ENCODE data around the gene SOX3.

Gene SOX3
- total RNA-seq = 0 reads per million in 3 donors

DNA sequence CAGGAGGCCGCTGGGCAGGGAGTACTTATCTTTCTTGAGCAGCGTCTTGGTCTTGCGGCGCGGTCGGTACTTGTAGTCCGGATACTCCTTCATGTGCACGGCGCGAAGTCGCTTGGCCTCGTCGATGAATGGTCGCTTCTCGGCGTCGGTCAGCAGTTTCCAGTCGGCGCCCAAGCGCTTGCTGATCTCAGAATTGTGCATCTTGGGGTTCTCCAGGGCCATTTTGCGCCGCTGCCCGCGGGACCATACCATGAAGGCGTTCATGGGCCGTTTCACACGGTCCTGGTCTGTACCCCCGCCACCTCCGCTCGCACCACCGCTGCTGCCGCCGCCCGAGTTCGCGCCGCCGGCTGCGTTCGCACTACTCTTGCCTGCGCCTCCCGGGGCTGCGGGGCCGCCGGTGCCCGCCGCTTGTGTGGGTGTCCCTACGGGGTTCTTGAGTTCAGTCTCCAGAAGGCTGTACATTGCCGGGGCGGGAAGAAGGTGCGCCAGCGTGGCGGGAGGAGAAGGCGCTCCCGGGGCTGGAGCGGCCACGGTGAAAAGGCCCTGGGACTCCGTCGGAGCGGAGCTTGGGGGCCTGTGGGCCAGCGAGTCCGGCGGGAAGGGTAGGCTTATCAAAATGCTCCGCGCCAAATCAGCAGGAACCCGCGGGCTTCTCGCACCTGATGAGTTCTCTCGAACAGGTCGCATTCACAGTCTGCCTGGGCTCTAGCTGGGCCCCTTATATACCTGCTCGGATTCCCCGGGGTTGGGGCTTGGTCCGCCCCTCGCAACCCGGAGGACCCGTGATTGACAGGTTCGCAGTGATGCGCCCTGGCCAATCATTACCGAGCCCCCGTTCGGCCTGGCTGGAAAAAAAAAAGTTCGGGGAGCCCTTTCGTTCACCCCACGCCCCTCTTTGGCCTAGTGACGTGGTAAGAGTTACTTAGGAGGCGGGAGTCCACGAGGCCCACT is at the start of gene SOX3:
Gene SOX3, minus strand, starts transcription at position 699 of the 954 bp plus-strand sequence. Its CDS starts 9 bp downstream, at position 690.
- DNase-seq = no peak
- Histone ChIP-seq H3K36me3 (ENCODE audit: control insufficient read depth, insufficient read depth, low read length) (no peaks in the 10 kb centered on the region), H3K27me3 (replicated peaks; ENCODE audit: control insufficient read depth, insufficient read depth, low read length, poor library complexity, severe bottlenecking) (peaks cover 3% of the 10 kb centered on the region), H3K9me3 (ENCODE audit: control insufficient read depth, low read length) (no peaks in the 10 kb centered on the region), H3K4me1 (ENCODE audit: control insufficient read depth, insufficient read depth, low read length, poor library complexity, severe bottlenecking) (no peaks in the 10 kb centered on the region), H3K27ac (ENCODE audit: insufficient read depth, low read length, poor library complexity, severe bottlenecking) (no peak within 1 kb of the TSS), H3K4me3 (ENCODE audit: insufficient read depth, low read depth, low read length, poor library complexity, severe bottlenecking) (no peak within 1 kb of the TSS)

DNA sequence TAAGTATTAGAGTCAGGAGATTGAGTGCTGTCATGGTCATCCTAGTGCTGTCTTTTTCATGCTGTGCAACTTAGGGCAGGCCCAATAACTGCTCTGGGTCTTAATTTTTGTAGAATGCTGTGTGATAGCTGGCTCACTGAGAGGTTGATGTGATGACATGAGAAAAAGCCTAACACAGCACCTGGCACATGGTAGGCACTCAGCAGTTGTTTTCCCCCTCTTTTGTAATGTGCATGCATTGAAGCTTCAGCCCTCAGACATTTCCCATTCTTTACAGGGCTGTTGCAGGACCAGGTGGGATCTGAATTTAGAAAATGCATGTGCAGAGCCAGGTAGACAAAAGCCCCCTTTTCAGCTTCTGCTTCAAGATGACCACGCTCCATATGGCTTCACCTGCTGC is 44.1 kb upstream of the SOX3 start:
- no peak for DNase-seq
- Histone ChIP-seq H3K27me3 (replicated peaks; ENCODE audit: control insufficient read depth, insufficient read depth, low read length, poor library complexity, severe bottlenecking) (no peaks in the 10 kb centered on the region), H3K9me3 (ENCODE audit: control insufficient read depth, low read length) (no peaks in the 10 kb centered on the region), H3K4me1 (ENCODE audit: control insufficient read depth, insufficient read depth, low read length, poor library complexity, severe bottlenecking) (no peaks in the 10 kb centered on the region), H3K36me3 (ENCODE audit: control insufficient read depth, insufficient read depth, low read length) (no peaks in the 10 kb centered on the region), H3K27ac (ENCODE audit: insufficient read depth, low read length, poor library complexity, severe bottlenecking) (no peak overlapping the region), H3K4me3 (ENCODE audit: insufficient read depth, low read depth, low read length, poor library complexity, severe bottlenecking) (no peak overlapping the region)

DNA sequence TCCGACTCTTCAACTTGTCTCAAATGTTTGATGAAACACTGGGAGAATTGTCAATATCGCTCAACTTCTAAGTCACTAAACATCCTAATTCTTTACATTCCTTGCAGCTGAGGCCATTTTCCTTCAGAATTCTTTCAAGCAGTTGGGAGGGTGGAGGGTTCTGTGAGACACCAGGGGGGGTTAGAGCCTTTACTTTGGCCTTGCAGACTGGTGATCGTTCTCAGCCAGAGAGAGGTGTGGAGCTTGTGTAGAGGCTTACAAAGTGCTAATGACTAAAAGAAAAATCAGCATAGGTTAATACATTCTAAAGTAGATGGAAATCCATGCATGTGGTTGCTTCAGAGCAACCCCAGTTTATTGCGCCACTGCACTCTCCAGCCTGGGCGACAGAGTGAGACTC is 21.3 kb upstream of the SOX3 start:
- Histone ChIP-seq H3K27me3 (replicated peaks; ENCODE audit: control insufficient read depth, insufficient read depth, low read length, poor library complexity, severe bottlenecking) (no peaks in the 10 kb centered on the region), H3K9me3 (ENCODE audit: control insufficient read depth, low read length) (no peaks in the 10 kb centered on the region), H3K4me1 (ENCODE audit: control insufficient read depth, insufficient read depth, low read length, poor library complexity, severe bottlenecking) (no peaks in the 10 kb centered on the region), H3K36me3 (ENCODE audit: control insufficient read depth, insufficient read depth, low read length) (no peaks in the 10 kb centered on the region), H3K27ac (ENCODE audit: insufficient read depth, low read length, poor library complexity, severe bottlenecking) (no peak overlapping the region), H3K4me3 (ENCODE audit: insufficient read depth, low read depth, low read length, poor library complexity, severe bottlenecking) (no peak overlapping the region)
- no peak for DNase-seq

DNA sequence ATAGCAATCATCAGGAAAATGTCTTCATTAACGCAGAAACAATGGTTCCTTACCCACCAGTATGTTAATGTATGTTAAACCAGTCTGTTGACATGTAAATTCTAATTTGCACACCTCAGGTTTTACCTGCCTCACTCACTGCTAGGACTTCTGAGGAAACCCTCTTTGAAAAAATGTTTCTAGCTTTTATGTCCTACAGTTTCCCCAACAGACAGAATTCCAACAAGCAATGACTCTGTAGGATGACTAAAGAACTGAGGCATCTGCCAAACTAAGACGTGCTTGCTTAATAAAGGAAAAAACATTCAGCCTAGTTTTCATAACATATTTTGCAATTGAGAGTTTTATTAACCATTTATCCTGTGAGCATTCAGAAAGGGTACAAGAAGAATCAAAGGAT is 20.6 kb upstream of the SOX3 start:
- Histone ChIP-seq H3K4me3 (ENCODE audit: insufficient read depth, low read depth, low read length, poor library complexity, severe bottlenecking) (no peak overlapping the region), H3K27ac (ENCODE audit: insufficient read depth, low read length, poor library complexity, severe bottlenecking) (no peak overlapping the region), H3K36me3 (ENCODE audit: control insufficient read depth, insufficient read depth, low read length) (no peaks in the 10 kb centered on the region), H3K27me3 (replicated peaks; ENCODE audit: control insufficient read depth, insufficient read depth, low read length, poor library complexity, severe bottlenecking) (no peaks in the 10 kb centered on the region), H3K4me1 (ENCODE audit: control insufficient read depth, insufficient read depth, low read length, poor library complexity, severe bottlenecking) (no peaks in the 10 kb centered on the region), H3K9me3 (ENCODE audit: control insufficient read depth, low read length) (no peaks in the 10 kb centered on the region)
- DNase-seq = no peak

DNA sequence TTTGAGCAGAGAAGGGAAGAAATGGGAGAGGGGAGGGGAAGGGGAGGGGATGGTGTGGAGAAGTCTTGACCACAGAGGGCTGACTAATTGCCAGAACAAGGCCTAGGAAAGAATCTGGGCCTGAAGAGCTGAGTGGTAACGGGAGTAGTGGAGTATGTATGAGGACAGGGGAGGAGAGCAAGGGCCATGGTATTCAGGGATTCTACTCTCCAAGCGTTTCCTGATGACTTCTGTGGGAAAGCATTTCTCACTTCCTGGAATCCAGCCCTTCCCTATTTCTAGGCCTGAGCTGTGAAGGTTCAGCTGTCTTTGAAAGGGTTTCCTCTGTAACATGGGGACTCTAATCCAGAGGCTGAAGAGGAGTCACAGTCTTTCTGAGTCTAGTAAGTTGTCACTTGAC is 19.7 kb upstream of the SOX3 start:
- no peak overlapping the region for H3K27ac ChIP-seq (ENCODE audit: insufficient read depth, low read length, poor library complexity, severe bottlenecking)
- H3K4me1 ChIP-seq (ENCODE audit: control insufficient read depth, insufficient read depth, low read length, poor library complexity, severe bottlenecking) = no peaks in the 10 kb centered on the region
- no peaks in the 10 kb centered on the region for H3K36me3 ChIP-seq (ENCODE audit: control insufficient read depth, insufficient read depth, low read length)
- H3K4me3 ChIP-seq (ENCODE audit: insufficient read depth, low read depth, low read length, poor library complexity, severe bottlenecking) = no peak overlapping the region
- H3K27me3 ChIP-seq (replicated peaks; ENCODE audit: control insufficient read depth, insufficient read depth, low read length, poor library complexity, severe bottlenecking) = no peaks in the 10 kb centered on the region
- no peaks in the 10 kb centered on the region for H3K9me3 ChIP-seq (ENCODE audit: control insufficient read depth, low read length)
- no peak for DNase-seq

DNA sequence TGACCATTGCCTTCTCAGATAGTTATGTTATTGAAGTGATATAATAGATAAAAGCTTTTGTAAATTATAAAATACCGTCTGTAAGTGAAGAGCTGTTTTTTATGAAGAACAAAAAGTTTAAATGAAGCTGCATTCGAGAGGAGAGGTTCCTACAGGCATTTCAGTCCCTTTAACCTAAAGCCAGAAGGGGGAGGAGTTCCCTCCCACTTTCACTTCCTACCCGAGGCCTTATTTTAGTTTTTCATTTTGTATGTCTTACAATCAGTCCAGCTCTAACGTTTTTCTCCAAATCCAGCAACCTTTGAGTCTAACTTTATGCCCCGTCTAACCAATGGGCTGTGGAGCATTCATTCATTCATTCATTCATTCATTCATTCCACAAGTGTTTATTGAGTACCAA is 16.5 kb upstream of the SOX3 start:
- Histone ChIP-seq H3K9me3 (ENCODE audit: control insufficient read depth, low read length) (no peaks in the 10 kb centered on the region), H3K27me3 (replicated peaks; ENCODE audit: control insufficient read depth, insufficient read depth, low read length, poor library complexity, severe bottlenecking) (no peaks in the 10 kb centered on the region), H3K4me1 (ENCODE audit: control insufficient read depth, insufficient read depth, low read length, poor library complexity, severe bottlenecking) (no peaks in the 10 kb centered on the region), H3K27ac (ENCODE audit: insufficient read depth, low read length, poor library complexity, severe bottlenecking) (no peak overlapping the region), H3K4me3 (ENCODE audit: insufficient read depth, low read depth, low read length, poor library complexity, severe bottlenecking) (no peak overlapping the region), H3K36me3 (ENCODE audit: control insufficient read depth, insufficient read depth, low read length) (no peaks in the 10 kb centered on the region)
- no peak for DNase-seq

DNA sequence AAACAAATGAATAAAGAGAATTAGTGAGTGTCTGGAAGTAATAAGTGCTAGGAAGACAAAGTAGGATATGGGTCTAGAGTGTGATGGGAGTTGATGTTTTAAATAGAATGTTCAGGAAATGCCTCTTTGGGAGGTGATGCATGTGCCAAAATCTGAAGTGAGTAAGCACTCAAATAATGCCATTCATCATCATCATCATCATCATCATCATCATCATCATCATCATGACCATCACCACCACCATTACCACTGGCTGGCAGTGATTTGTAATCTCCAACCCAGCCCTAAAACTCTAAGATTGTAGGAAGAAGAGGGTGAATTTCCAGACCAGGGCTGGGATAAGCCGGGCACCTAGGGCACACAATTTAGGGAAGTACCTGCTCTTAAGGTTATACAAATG is 9.7 kb upstream of the SOX3 start:
- Histone ChIP-seq H3K27ac (ENCODE audit: insufficient read depth, low read length, poor library complexity, severe bottlenecking) (no peak overlapping the region), H3K9me3 (ENCODE audit: control insufficient read depth, low read length) (no peaks in the 10 kb centered on the region), H3K36me3 (ENCODE audit: control insufficient read depth, insufficient read depth, low read length) (no peaks in the 10 kb centered on the region), H3K27me3 (replicated peaks; ENCODE audit: control insufficient read depth, insufficient read depth, low read length, poor library complexity, severe bottlenecking) (no peaks in the 10 kb centered on the region), H3K4me1 (ENCODE audit: control insufficient read depth, insufficient read depth, low read length, poor library complexity, severe bottlenecking) (no peaks in the 10 kb centered on the region), H3K4me3 (ENCODE audit: insufficient read depth, low read depth, low read length, poor library complexity, severe bottlenecking) (no peak overlapping the region)
- DNase-seq = no peak

DNA sequence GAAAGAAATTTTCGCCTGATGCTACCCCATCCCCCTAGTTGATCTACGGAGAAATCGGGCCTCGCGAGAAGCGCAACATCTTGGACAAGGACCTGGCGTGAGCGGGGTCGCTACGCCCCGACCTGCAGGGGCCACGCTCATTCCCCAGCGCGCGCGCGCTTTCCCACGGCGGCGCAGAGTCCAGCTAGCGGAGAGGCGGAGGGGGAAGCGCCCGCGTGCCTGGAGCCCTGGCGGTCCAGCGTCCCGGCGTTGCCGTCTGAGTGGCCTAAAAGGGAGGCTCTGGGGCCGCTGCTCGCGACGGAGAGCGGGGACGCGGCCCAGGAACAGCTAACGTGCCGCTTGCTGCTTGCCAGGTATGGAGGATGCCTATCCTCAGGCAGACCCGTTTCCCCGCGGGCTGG is 6.0 kb upstream of the SOX3 start:
- Histone ChIP-seq H3K9me3 (ENCODE audit: control insufficient read depth, low read length) (no peaks in the 10 kb centered on the region), H3K27me3 (replicated peaks; ENCODE audit: control insufficient read depth, insufficient read depth, low read length, poor library complexity, severe bottlenecking) (no peaks in the 10 kb centered on the region), H3K27ac (ENCODE audit: insufficient read depth, low read length, poor library complexity, severe bottlenecking) (no peak overlapping the region), H3K36me3 (ENCODE audit: control insufficient read depth, insufficient read depth, low read length) (no peaks in the 10 kb centered on the region), H3K4me3 (ENCODE audit: insufficient read depth, low read depth, low read length, poor library complexity, severe bottlenecking) (no peak overlapping the region), H3K4me1 (ENCODE audit: control insufficient read depth, insufficient read depth, low read length, poor library complexity, severe bottlenecking) (no peaks in the 10 kb centered on the region)
- no peak for DNase-seq

DNA sequence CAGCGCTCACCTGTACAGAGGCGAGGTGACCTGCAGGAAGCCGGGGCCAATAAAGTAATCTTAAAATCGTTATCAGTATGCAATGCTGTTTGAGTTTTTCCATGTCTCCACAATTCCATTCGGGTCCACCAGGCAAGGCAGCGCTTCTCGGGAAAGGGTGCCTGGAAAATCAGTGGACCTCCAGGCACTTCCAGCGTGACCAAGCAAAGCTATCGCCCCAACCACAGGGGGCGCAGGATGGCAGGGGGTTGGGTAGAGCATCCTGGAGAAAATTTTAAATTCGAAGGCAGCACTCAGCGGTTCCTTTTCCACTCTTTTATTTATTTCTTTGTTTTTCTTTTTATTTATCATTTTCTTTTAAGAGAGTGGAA is 5.4 kb upstream of the SOX3 start:
- DNase-seq = no peak
- no peaks in the 10 kb centered on the region for H3K4me1 ChIP-seq (ENCODE audit: control insufficient read depth, insufficient read depth, low read length, poor library complexity, severe bottlenecking)
- peaks cover 3% of the 10 kb centered on the region for H3K27me3 ChIP-seq (replicated peaks; ENCODE audit: control insufficient read depth, insufficient read depth, low read length, poor library complexity, severe bottlenecking)
- H3K36me3 ChIP-seq (ENCODE audit: control insufficient read depth, insufficient read depth, low read length) = no peaks in the 10 kb centered on the region
- no peaks in the 10 kb centered on the region for H3K9me3 ChIP-seq (ENCODE audit: control insufficient read depth, low read length)
- H3K27ac ChIP-seq (ENCODE audit: insufficient read depth, low read length, poor library complexity, severe bottlenecking) = no peak overlapping the region
- H3K4me3 ChIP-seq (ENCODE audit: insufficient read depth, low read depth, low read length, poor library complexity, severe bottlenecking) = no peak overlapping the region

DNA sequence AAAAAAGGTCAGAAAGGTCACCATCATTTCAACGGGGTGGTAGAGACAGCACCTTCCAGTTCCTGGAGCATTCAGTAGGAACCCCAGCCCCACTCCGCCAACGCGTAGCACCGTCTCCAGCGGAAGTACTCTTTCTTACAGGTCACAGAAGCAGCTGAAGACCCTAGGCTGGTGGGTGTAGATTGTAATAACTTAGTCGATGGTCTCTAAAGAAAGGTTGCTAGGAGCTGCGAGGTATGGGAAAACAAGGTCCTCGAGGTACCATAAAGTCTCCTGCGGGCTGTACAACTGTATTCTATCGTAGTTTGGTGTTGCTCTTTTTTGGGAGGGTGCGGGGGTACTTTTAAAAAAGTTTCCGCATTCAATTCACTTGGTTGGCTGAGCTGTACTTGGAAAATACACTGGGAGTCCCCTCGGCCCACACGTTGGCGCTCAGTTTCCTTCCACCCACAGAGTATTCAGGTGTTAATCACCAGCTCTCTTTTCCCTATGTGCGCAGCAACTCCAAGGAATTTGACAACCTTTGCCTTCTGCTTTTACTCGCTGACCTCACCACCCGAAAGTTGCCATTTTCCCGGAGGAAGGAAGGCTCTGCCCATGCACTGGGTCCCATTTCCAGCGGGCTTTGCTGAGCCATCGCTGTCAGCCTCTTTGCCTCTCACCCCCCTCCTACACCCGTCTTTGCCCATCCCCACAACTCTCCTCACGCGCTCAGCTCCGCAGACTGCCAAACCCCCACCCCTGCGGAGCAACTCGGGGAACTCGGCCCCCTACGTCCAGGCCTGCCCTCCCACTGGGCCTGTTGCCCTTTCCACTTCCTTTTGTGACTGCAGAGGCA is 4.8 kb upstream of the SOX3 start:
- Histone ChIP-seq H3K9me3 (ENCODE audit: control insufficient read depth, low read length) (no peaks in the 10 kb centered on the region), H3K27ac (ENCODE audit: insufficient read depth, low read length, poor library complexity, severe bottlenecking) (no peak overlapping the region), H3K36me3 (ENCODE audit: control insufficient read depth, insufficient read depth, low read length) (no peaks in the 10 kb centered on the region), H3K27me3 (replicated peaks; ENCODE audit: control insufficient read depth, insufficient read depth, low read length, poor library complexity, severe bottlenecking) (peaks cover 3% of the 10 kb centered on the region), H3K4me3 (ENCODE audit: insufficient read depth, low read depth, low read length, poor library complexity, severe bottlenecking) (no peak overlapping the region), H3K4me1 (ENCODE audit: control insufficient read depth, insufficient read depth, low read length, poor library complexity, severe bottlenecking) (no peaks in the 10 kb centered on the region)
- DNase-seq = no peak
